Astrocyte (in vitro differentiated cells and primary cell): ENCODE measurements around the gene ENPP6. TPM values are rescaled to one million over a fixed set of nuclear protein-coding genes. Genes with fewer than 3 reads are reported as not detected.

Experiments used
- DNase-seq: peaks from one replicate; pipeline ENCODE4 v3.0.0-alpha.2; 2010; ENCODE audit warnings: low read depth
- FAIRE-seq: peaks from 2 replicates; lab custom pipeline; 2011; peaks lifted over from hg19 to GRCh38; lab: Jason Lieb, UNC
- H2AFZ ChIP-seq: 2 replicates; pipeline ENCODE4 v1.6.0; 2012; ENCODE audit warnings: low read depth, low read length, inconsistent platforms
- H3K27ac ChIP-seq: 2 replicates; pipeline ENCODE4 v1.5.1; 2011; ENCODE audit warnings: low read depth, low read length, inconsistent platforms
- H3K27me3 ChIP-seq: 2 replicates; pipeline ENCODE4 v1.6.0; 2011; ENCODE audit warnings: low read length, inconsistent platforms; ENCODE audit not compliant: insufficient read depth
- H3K36me3 ChIP-seq: 2 replicates; pipeline ENCODE4 v1.5.1; 2011; ENCODE audit warnings: low read length, inconsistent platforms; ENCODE audit not compliant: insufficient read depth
- H3K4me1 ChIP-seq: 2 replicates; pipeline ENCODE4 v1.5.1; 2011; ENCODE audit warnings: low read length, inconsistent platforms; ENCODE audit not compliant: insufficient read depth
- H3K4me2 ChIP-seq: 2 replicates; pipeline ENCODE4 v1.6.0; 2012; ENCODE audit warnings: low read length, inconsistent platforms
- H3K4me3 ChIP-seq: 2 replicates; pipeline ENCODE4 v1.5.1; 2011; ENCODE audit warnings: low read depth, mild to moderate bottlenecking, low read length, inconsistent platforms; ENCODE audit not compliant: insufficient read depth
- H3K79me2 ChIP-seq: 2 replicates; pipeline ENCODE4 v1.6.0; 2012; ENCODE audit warnings: mild to moderate bottlenecking, low read length, inconsistent platforms; ENCODE audit not compliant: insufficient read depth
- H3K9ac ChIP-seq: 2 replicates; pipeline ENCODE4 v1.6.0; 2012; ENCODE audit warnings: mild to moderate bottlenecking, low read length, inconsistent platforms
- H3K9me3 ChIP-seq: 2 replicates; pipeline ENCODE4 v1.5.1; 2012; ENCODE audit warnings: low read depth, mild to moderate bottlenecking, low read length, inconsistent platforms; ENCODE audit not compliant: insufficient read depth
- H4K20me1 ChIP-seq: 2 replicates; pipeline ENCODE4 v1.6.0; 2012; ENCODE audit warnings: low read length, inconsistent platforms; ENCODE audit not compliant: insufficient read depth
- H3K27ac Mint-ChIP-seq: one replicate; pipeline ENCODE4 v1.8.0; 2021; ENCODE audit warnings: mild to moderate bottlenecking, mixed read lengths; ENCODE audit not compliant: unreplicated experiment
- H3K27me3 Mint-ChIP-seq: one replicate; pipeline ENCODE4 v1.8.0; 2021; ENCODE audit warnings: low read depth, mixed read lengths; ENCODE audit not compliant: unreplicated experiment
- H3K36me3 Mint-ChIP-seq: one replicate; pipeline ENCODE4 v1.8.0; 2021; ENCODE audit warnings: low read depth, mixed read lengths; ENCODE audit not compliant: unreplicated experiment
- H3K4me1 Mint-ChIP-seq: one replicate; pipeline ENCODE4 v1.8.0; 2021; ENCODE audit warnings: low read depth, mixed read lengths; ENCODE audit not compliant: unreplicated experiment
- H3K4me3 Mint-ChIP-seq: one replicate; pipeline ENCODE4 v1.8.0; 2021; ENCODE audit warnings: mild to moderate bottlenecking, moderate library complexity, mixed read lengths; ENCODE audit not compliant: unreplicated experiment
- H3K9me3 Mint-ChIP-seq: one replicate; pipeline ENCODE4 v1.8.0; 2021; ENCODE audit warnings: mild to moderate bottlenecking, mixed read lengths; ENCODE audit not compliant: unreplicated experiment
- CTCF ChIP-seq: IDR thresholded peaks from 2 replicates; pipeline ENCODE4 v1.5.1; 2011; ENCODE audit warnings: low read depth, mild to moderate bottlenecking, inconsistent platforms, low read length, moderate library complexity; ENCODE audit not compliant: insufficient read depth
- EZH2 ChIP-seq: IDR thresholded peaks from 2 replicates; pipeline ENCODE4 v1.6.1; 2012; ENCODE audit warnings: mild to moderate bottlenecking, low read length, inconsistent platforms; ENCODE audit not compliant: insufficient read depth
- total RNA-seq: library from RNA; stranded (reverse); gene quantifications from 2 replicates; pipeline ENCODE4 v1.2.1, GENCODE V29; 2021

The ENPP6 gene
- total RNA-seq, 1 donor from 2014 or later: 0.50 TPM

DNA sequence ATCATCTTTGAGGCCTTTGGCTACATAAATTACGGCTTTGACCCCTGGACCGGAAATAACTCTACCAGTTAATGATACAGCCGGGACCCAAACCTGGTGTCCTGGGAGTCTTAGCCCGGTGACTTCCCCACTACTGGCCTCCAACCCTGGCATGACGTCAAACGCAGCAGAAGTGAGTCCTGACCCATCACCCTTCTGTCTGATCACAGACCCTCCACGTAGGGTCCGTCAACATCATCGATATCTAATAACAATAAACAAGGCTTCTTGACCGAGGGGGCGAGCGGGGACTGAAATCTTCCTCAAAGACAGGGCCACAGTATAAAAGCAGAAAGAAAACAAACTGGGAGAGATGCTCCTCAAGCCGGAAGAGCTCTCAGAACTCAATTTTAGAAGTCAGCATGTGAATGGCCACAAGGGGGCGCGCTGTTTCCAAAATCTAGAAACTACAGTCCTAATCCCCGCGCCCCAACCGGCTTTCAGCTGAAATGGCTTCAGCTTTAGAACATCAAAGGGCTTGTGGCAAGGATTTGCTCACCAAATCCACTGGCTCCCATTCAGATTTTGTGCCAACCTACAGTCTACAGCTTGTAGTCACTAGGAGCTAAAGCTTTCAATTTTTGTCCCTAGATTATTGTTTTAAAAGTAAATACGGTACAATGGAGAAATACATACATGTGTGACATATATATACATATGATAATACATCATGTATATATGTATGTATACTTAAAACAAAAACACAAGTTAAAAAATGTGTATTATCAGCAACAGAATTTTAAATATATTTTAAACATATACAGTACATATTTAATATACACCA is 46.4 kb upstream of the ENPP6 start:
- FAIRE-seq (peak; percentile 9), DNase-seq (peak; percentile 69)
- Histone ChIP-seq H3K27ac (no peak overlapping the region), H3K79me2 (no peaks in the 10 kb centered on the region), H3K9ac (peak overlapping the region; percentile 25), H2AFZ (peak overlapping the region; percentile 78), H3K4me1 (peaks cover 10% of the 10 kb centered on the region), H3K27me3 (no peaks in the 10 kb centered on the region), H3K4me2 (peak overlapping the region; percentile 52), H3K36me3 (no peaks in the 10 kb centered on the region), H3K9me3 (no peaks in the 10 kb centered on the region), H4K20me1 (no peaks in the 10 kb centered on the region), H3K4me3 (no peak overlapping the region)
- H3K27ac Mint-ChIP-seq: peak overlapping the region; percentile 1
- H3K4me1 Mint-ChIP-seq: peaks cover 37% of the 10 kb centered on the region
- no peaks in the 10 kb centered on the region for H3K9me3 Mint-ChIP-seq
- H3K27me3 Mint-ChIP-seq: no peaks in the 10 kb centered on the region
- H3K4me3 Mint-ChIP-seq: no peak overlapping the region
- no peak for TF ChIP-seq EZH2
- TF ChIP-seq CTCF: peak; percentile 83
- H3K36me3 Mint-ChIP-seq: no peaks in the 10 kb centered on the region

- H3K4me2 ChIP-seq: no peak overlapping the region
- no peaks in the 10 kb centered on the region for H3K9me3 ChIP-seq
- H3K27me3 Mint-ChIP-seq: no peaks in the 10 kb centered on the region
- H3K27me3 ChIP-seq: no peaks in the 10 kb centered on the region
- DNase-seq: no peak
- TF ChIP-seq CTCF (no peak), EZH2 (no peak)
- no peak overlapping the region for H3K4me3 Mint-ChIP-seq
- H3K9me3 Mint-ChIP-seq: no peaks in the 10 kb centered on the region
- H3K36me3 Mint-ChIP-seq: no peaks in the 10 kb centered on the region
- H3K4me1 Mint-ChIP-seq: peaks cover 31% of the 10 kb centered on the region
- no peaks in the 10 kb centered on the region for H3K36me3 ChIP-seq
- H3K27ac ChIP-seq: no peak overlapping the region
- H2AFZ ChIP-seq: no peak overlapping the region
- H3K4me3 ChIP-seq: no peak overlapping the region
- no peak for FAIRE-seq
- peaks cover 10% of the 10 kb centered on the region for H3K4me1 ChIP-seq
- H3K9ac ChIP-seq: no peak overlapping the region
- H3K79me2 ChIP-seq: no peaks in the 10 kb centered on the region
- H3K27ac Mint-ChIP-seq: no peak overlapping the region
- H4K20me1 ChIP-seq: no peaks in the 10 kb centered on the region
These were observed 45.8 kb upstream of the ENPP6 start for GRCh38 chr4:184263461-184263860.

DNA sequence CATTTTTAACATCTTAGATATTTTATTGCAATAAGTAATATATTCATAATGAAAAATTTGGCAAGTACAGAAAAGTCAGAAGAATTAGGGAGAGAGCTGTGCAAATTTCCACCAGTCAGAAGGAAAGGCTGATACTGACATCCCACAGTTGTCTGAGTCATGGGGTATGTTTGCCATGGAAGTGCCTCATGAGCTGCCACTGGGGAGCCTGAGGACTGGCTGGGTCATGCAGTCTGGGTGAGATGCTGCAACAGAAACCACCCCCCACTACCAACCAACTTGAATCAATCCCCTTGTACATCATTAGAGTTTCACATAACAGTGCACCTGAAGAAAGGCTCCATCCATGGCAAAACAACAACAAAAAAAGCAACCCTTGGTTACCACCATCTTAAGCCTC is 45.2 kb upstream of the ENPP6 start:
- no peaks in the 10 kb centered on the region for H3K36me3 Mint-ChIP-seq
- DNase-seq (no peak), FAIRE-seq (no peak)
- no peak for TF ChIP-seq CTCF
- TF ChIP-seq EZH2: no peak
- Histone ChIP-seq H2AFZ (no peak overlapping the region), H3K4me3 (no peak overlapping the region), H3K4me1 (peaks cover 7% of the 10 kb centered on the region), H3K27ac (no peak overlapping the region), H3K9me3 (no peaks in the 10 kb centered on the region), H3K36me3 (no peaks in the 10 kb centered on the region), H3K9ac (no peak overlapping the region), H4K20me1 (no peaks in the 10 kb centered on the region), H3K79me2 (no peaks in the 10 kb centered on the region), H3K4me2 (no peak overlapping the region), H3K27me3 (no peaks in the 10 kb centered on the region)
- peaks cover 26% of the 10 kb centered on the region for H3K4me1 Mint-ChIP-seq
- no peak overlapping the region for H3K27ac Mint-ChIP-seq
- H3K27me3 Mint-ChIP-seq: no peaks in the 10 kb centered on the region
- no peaks in the 10 kb centered on the region for H3K9me3 Mint-ChIP-seq
- H3K4me3 Mint-ChIP-seq: no peak overlapping the region
